GM19193 (cell line): ENCODE measurements around the gene EPN2.

Experiments
- POLR2A ChIP-seq: IDR thresholded peaks from 4 replicates; pipeline ENCODE4 v1.6.1; 2011; ENCODE audit not compliant: insufficient read depth, insufficient read length; ENCODE audit errors: extremely low read depth

Gene EPN2

GRCh38 chr17:19381741-19382444 lies 144.7 kb downstream of the EPN2 start:
- TF ChIP-seq POLR2A, result no peak

- no peak for TF ChIP-seq POLR2A
Observed at GRCh38 chr17:19382531-19383444, 145.6 kb downstream of the EPN2 start.

- no peak for TF ChIP-seq POLR2A
Observed at GRCh38 chr17:19383681-19384470, 146.7 kb downstream of the EPN2 start.

- TF ChIP-seq POLR2A, result no peak
Observed at GRCh38 chr17:19384723-19385391, 147.7 kb downstream of the EPN2 start.

GRCh38 chr17:19385521-19385983 lies 148.4 kb downstream of the EPN2 start:
- TF ChIP-seq POLR2A, result no peak
